Measurements from ENCODE around the gene SLC4A3.

The SLC4A3 gene

DNA sequence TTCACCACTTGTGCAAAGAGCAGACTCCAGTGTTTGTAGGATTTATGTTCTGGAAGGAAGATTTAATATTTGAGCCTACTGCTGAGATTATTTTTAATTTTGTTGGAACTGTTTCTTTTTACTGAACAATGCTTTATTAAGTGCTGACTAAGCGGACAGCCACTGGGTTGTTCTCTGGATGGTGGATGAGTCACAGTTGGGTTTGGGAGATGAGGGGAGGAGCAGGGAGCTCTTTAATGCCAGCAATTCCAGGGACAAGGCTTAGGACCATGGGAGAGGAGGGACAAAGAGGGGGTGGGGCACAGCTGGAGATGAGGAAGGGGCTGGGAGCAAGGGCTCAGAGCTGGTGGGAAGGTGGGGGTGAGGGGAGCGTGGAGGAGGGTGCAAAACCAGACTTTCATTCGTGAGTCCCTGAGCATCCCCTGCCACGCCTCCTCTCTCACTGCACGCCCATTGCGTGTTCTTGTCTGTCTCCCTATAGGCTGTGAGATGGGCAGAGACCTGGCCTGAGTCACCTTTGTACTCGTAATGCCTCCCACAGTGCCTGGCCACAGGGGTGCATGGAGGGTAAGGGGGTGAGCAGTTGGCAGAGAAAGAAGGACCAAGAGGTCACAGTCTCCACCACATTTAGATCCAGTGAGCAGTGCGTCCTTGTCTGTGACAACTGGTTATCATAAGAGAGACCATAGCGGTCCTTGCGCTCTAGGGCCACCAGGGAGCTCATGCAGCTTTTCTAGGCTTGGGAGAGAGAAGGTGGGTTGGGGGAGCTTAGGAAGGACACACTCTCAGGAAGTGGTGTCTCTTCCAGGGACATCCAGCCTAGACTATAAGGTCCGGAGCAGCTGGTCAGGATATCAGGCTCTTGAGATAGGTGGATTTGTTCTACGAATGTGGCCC, 18.4 kb downstream of the SLC4A3 start:
- Histone ChIP-seq H3K9ac (ENCODE audit: low read length) (no peak overlapping the region), H3K4me1 (ENCODE audit: insufficient read depth, low read length, severe bottlenecking) (peaks cover 6% of the 10 kb centered on the region), H3K9me3 (ENCODE audit: low read length) (no peaks in the 10 kb centered on the region), H3F3A (ENCODE audit: insufficient read depth, low read length) (no peaks in the 10 kb centered on the region), H4K20me1 (ENCODE audit: insufficient read depth, low read length) (no peaks in the 10 kb centered on the region), H3K4me2 (ENCODE audit: low read length) (no peak overlapping the region), H3K4me3 (ENCODE audit: low read depth, low read length, poor library complexity, severe bottlenecking) (no peak overlapping the region), H3K27ac (ENCODE audit: low read depth, low read length, poor library complexity, severe bottlenecking) (no peak overlapping the region), H3K9me2 (ENCODE audit: low read depth, low read length) (no peaks in the 10 kb centered on the region), H3K36me3 (ENCODE audit: insufficient read depth, low read length) (no peaks in the 10 kb centered on the region), H3K79me2 (ENCODE audit: insufficient read depth, low read length) (no peaks in the 10 kb centered on the region), H3K27me3 (ENCODE audit: insufficient read depth, low read length) (peaks cover 3% of the 10 kb centered on the region; the same call in 1 of the 2 replicates), H2AFZ (ENCODE audit: low read length) (no peak overlapping the region)
- no peak for TF ChIP-seq EZH2 (IDR thresholded peaks at IDR 0.05; ENCODE audit: borderline replicate concordance, low read length)
- TF ChIP-seq, protein P1, sequence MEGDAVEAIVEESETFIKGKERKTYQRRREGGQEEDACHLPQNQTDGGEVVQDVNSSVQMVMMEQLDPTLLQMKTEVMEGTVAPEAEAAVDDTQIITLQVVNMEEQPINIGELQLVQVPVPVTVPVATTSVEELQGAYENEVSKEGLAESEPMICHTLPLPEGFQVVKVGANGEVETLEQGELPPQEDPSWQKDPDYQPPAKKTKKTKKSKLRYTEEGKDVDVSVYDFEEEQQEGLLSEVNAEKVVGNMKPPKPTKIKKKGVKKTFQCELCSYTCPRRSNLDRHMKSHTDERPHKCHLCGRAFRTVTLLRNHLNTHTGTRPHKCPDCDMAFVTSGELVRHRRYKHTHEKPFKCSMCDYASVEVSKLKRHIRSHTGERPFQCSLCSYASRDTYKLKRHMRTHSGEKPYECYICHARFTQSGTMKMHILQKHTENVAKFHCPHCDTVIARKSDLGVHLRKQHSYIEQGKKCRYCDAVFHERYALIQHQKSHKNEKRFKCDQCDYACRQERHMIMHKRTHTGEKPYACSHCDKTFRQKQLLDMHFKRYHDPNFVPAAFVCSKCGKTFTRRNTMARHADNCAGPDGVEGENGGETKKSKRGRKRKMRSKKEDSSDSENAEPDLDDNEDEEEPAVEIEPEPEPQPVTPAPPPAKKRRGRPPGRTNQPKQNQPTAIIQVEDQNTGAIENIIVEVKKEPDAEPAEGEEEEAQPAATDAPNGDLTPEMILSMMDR (IDR thresholded peaks at IDR 0.05; ENCODE audit: low read length), result no peak

DNA sequence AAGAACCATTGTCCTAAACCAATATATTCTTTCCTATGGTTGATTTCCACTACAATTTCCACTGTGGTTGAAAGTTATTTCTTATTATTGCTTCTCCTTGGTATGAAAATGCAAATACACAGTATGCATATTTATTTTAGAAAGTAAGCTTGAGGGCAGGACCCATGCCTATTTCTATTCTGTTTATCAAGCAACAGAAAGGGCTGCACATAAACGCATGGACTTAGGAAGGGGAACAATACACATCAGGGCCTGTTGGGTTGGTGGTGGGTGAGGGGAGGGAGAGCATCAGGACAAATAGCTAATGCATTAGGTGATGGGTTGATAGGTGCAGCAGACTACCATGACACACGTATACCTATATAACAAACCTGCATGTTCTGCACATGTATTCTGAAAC, 20.7 kb downstream of the SLC4A3 start:
- H3K79me2 ChIP-seq (ENCODE audit: insufficient read depth, low read length), result no peaks in the 10 kb centered on the region
- H3K27ac ChIP-seq (ENCODE audit: low read depth, low read length, poor library complexity, severe bottlenecking), result no peak overlapping the region
- H3K4me2 ChIP-seq (ENCODE audit: low read length), result no peak overlapping the region
- no peak for TF ChIP-seq EZH2 (IDR thresholded peaks at IDR 0.05; ENCODE audit: borderline replicate concordance, low read length)
- TF ChIP-seq, protein P1 (IDR thresholded peaks at IDR 0.05; ENCODE audit: low read length), result no peak
- H3K9me3 ChIP-seq (ENCODE audit: low read length), result no peaks in the 10 kb centered on the region
- H3K27me3 ChIP-seq (ENCODE audit: insufficient read depth, low read length), result peaks cover 3% of the 10 kb centered on the region; the same call in 1 of the 2 replicates
- H3K4me3 ChIP-seq (ENCODE audit: low read depth, low read length, poor library complexity, severe bottlenecking), result no peak overlapping the region
- H3K36me3 ChIP-seq (ENCODE audit: insufficient read depth, low read length), result no peaks in the 10 kb centered on the region
- H3K9ac ChIP-seq (ENCODE audit: low read length), result no peak overlapping the region
- no peaks in the 10 kb centered on the region for H4K20me1 ChIP-seq (ENCODE audit: insufficient read depth, low read length)
- no peaks in the 10 kb centered on the region for H3K4me1 ChIP-seq (ENCODE audit: insufficient read depth, low read length, severe bottlenecking)
- H2AFZ ChIP-seq (ENCODE audit: low read length), result no peak overlapping the region
- no peaks in the 10 kb centered on the region for H3K9me2 ChIP-seq (ENCODE audit: low read depth, low read length)
- H3F3A ChIP-seq (ENCODE audit: insufficient read depth, low read length), result no peaks in the 10 kb centered on the region

DNA sequence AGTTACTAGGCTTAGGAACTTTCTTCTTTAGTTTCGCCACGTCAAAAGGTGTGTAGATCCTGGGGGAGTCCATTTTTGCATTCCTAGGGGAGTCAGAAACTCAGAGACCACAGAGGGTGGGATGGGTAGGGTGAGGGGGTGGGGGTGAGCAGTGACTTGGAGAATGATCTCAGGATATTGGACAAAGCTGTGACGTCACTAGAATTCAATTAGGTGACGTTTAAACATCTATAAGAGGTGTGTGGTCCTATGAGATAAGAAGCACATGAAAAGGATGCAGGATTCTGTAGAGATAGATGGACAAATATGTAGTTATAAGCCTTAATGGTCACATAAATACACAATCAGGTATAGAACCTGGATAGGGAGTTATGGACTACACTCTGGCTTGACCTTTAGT, 21.5 kb downstream of the SLC4A3 start:
- Histone ChIP-seq H3K4me2 (ENCODE audit: low read length) (no peak overlapping the region), H3K9ac (ENCODE audit: low read length) (no peak overlapping the region), H3K9me3 (ENCODE audit: low read length) (no peaks in the 10 kb centered on the region), H3K27me3 (ENCODE audit: insufficient read depth, low read length) (peaks cover 3% of the 10 kb centered on the region; the same call in 1 of the 2 replicates), H3K4me1 (ENCODE audit: insufficient read depth, low read length, severe bottlenecking) (no peaks in the 10 kb centered on the region), H4K20me1 (ENCODE audit: insufficient read depth, low read length) (no peaks in the 10 kb centered on the region), H3K9me2 (ENCODE audit: low read depth, low read length) (no peaks in the 10 kb centered on the region), H3F3A (ENCODE audit: insufficient read depth, low read length) (no peaks in the 10 kb centered on the region), H3K27ac (ENCODE audit: low read depth, low read length, poor library complexity, severe bottlenecking) (no peak overlapping the region), H3K4me3 (ENCODE audit: low read depth, low read length, poor library complexity, severe bottlenecking) (no peak overlapping the region), H3K79me2 (ENCODE audit: insufficient read depth, low read length) (no peaks in the 10 kb centered on the region), H3K36me3 (ENCODE audit: insufficient read depth, low read length) (no peaks in the 10 kb centered on the region), H2AFZ (ENCODE audit: low read length) (no peak overlapping the region)
- no peak for TF ChIP-seq EZH2 (IDR thresholded peaks at IDR 0.05; ENCODE audit: borderline replicate concordance, low read length)
- TF ChIP-seq, protein P1 (IDR thresholded peaks at IDR 0.05; ENCODE audit: low read length), result no peak

All from OCI-LY1 (cell line).